ENCODE measurements around the gene APOL1. TPM values are rescaled to one million over a fixed set of nuclear protein-coding genes. Genes with fewer than 3 reads are reported as not detected.

The APOL1 gene
- total RNA-seq, 4 donors from 2014 or later, result 6.7 to 16.8 (median 11.0) TPM

- no peak overlapping the region for H3K4me3 ChIP-seq (replicated peaks in 1 of 3)
- TF ChIP-seq CTCF (IDR thresholded peaks at IDR 0.05), result no peak
- no peak for TF ChIP-seq POLR2A (IDR thresholded peaks at IDR 0.05)
- 95 to 96% methylated on average over 21 to 24 of the region's 24 CpGs for WGBS, 2 donors
Measured at GRCh38 chr22:36300396-36301212, 47.7 kb downstream of the APOL1 start.

GRCh38 chr22:36301384-36301828, 48.5 kb downstream of the APOL1 start:
- peak; percentile 76 to 84 for DNase-seq
- H3K36me3 ChIP-seq, result peaks cover 97 to 99% of the 10 kb centered on the region in 2 donors
- no peak overlapping the region for H3K27ac ChIP-seq
- no peaks in the 10 kb centered on the region for H3K4me1 ChIP-seq
- H3K4me3 ChIP-seq (replicated peaks in 1 of 3), result no peak overlapping the region
- intact Hi-C loops (cut with DNase I), result loop anchor here (2.0 kb wide), 1 partner anchor 169 kb away; no protein-coding TSS in a partner anchor
- H3K9me3 ChIP-seq, result no peaks in the 10 kb centered on the region
- no peaks in the 10 kb centered on the region for H3K27me3 ChIP-seq
- 30 to 56% methylated on average over 8 to 13 of the region's 13 CpGs for WGBS, 2 donors
- no peak for TF ChIP-seq POLR2A (IDR thresholded peaks at IDR 0.05)
- TF ChIP-seq CTCF (IDR thresholded peaks at IDR 0.05), result peak; percentile 80 to 95 (median 92)

More at GRCh38 chr22:36300396-36301212, 47.7 kb downstream of the APOL1 start:
- H3K27ac ChIP-seq, result no peak overlapping the region
- intact Hi-C loops (cut with DNase I), result loop anchor here (2.0 kb wide), 1 partner anchor 170 kb away; no protein-coding TSS in a partner anchor
- DNase-seq, result no peak
- no peaks in the 10 kb centered on the region for H3K9me3 ChIP-seq
- H3K4me1 ChIP-seq, result no peaks in the 10 kb centered on the region
- H3K36me3 ChIP-seq, result peaks cover 97 to 99% of the 10 kb centered on the region in 2 donors
- H3K27me3 ChIP-seq, result no peaks in the 10 kb centered on the region

GRCh38 chr22:36301851-36302250, 48.9 kb downstream of the APOL1 start:
- Histone ChIP-seq H3K27me3 (no peaks in the 10 kb centered on the region), H3K4me3 (replicated peaks in 1 of 3) (no peak overlapping the region), H3K27ac (peak overlapping the region in 1 of 3 donors; percentile 8), H3K9me3 (no peaks in the 10 kb centered on the region), H3K36me3 (peaks cover 97 to 99% of the 10 kb centered on the region in 2 donors), H3K4me1 (no peaks in the 10 kb centered on the region)
- no peak for DNase-seq
- WGBS, 2 donors, result 91 to 92% methylated on average over 8 of the region's 8 CpGs
- no peak for TF ChIP-seq CTCF (IDR thresholded peaks at IDR 0.05)
- TF ChIP-seq POLR2A (IDR thresholded peaks at IDR 0.05), result no peak
- intact Hi-C loops (cut with DNase I), result loop anchor here (2.0 kb wide), 1 partner anchor 169 kb away; no protein-coding TSS in a partner anchor

- TF ChIP-seq CTCF (IDR thresholded peaks at IDR 0.05) (no peak), POLR2A (IDR thresholded peaks at IDR 0.05) (no peak)
- Histone ChIP-seq H3K36me3 (peaks cover 97 to 99% of the 10 kb centered on the region in 2 donors), H3K4me3 (replicated peaks in 1 of 3) (no peak overlapping the region), H3K9me3 (no peaks in the 10 kb centered on the region), H3K27ac (peak overlapping the region in 1 of 3 donors; percentile 8), H3K4me1 (no peaks in the 10 kb centered on the region), H3K27me3 (no peaks in the 10 kb centered on the region)
- 94 to 95% methylated on average over 11 to 16 of the region's 17 CpGs for whole genome bisulfite sequencing, 2 donors
- no peak for DNase-seq
- intact Hi-C loops (cut with DNase I), result no loop called here
Measured at GRCh38 chr22:36302439-36303114, 49.6 kb downstream of the APOL1 start.
